MM.1S (cell line): ENCODE results near the gene GLI1.

Experiments
- EZH2 ChIP-seq: fragments of 300-600 bp; sonication (generic); optimal IDR thresholded peaks from 2 replicates; pipeline ENCODE3; 2017; ENCODE audit warnings: low read depth, mild to moderate bottlenecking, antibody characterized with exemption, low read length, mixed read lengths
- TF ChIP-seq, protein P1 (sequence below): fragments of 300-600 bp; sonication (generic); IDR thresholded peaks from 2 replicates; pipeline ENCODE4 v1.5.1; 2016; ENCODE audit warnings: antibody characterized with exemption, low read length, mixed read lengths

GRCh38 chr12:57429473-57430111 lies 30.0 kb upstream of the GLI1 start:
- no peak for TF ChIP-seq EZH2
- TF ChIP-seq, protein P1, sequence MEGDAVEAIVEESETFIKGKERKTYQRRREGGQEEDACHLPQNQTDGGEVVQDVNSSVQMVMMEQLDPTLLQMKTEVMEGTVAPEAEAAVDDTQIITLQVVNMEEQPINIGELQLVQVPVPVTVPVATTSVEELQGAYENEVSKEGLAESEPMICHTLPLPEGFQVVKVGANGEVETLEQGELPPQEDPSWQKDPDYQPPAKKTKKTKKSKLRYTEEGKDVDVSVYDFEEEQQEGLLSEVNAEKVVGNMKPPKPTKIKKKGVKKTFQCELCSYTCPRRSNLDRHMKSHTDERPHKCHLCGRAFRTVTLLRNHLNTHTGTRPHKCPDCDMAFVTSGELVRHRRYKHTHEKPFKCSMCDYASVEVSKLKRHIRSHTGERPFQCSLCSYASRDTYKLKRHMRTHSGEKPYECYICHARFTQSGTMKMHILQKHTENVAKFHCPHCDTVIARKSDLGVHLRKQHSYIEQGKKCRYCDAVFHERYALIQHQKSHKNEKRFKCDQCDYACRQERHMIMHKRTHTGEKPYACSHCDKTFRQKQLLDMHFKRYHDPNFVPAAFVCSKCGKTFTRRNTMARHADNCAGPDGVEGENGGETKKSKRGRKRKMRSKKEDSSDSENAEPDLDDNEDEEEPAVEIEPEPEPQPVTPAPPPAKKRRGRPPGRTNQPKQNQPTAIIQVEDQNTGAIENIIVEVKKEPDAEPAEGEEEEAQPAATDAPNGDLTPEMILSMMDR = no peak
